Putamen (tissue), 1 donor: ENCODE measurements around the gene LOXHD1.
A peak's percentile ranks its signal among the peaks of the same experiment; 100 is the strongest.

Experiments
- DNase-seq: peaks from one replicate; pipeline ENCODE4 v3.0.0-alpha.2; 2016; ENCODE audit warnings: low spot score

Gene LOXHD1

DNA sequence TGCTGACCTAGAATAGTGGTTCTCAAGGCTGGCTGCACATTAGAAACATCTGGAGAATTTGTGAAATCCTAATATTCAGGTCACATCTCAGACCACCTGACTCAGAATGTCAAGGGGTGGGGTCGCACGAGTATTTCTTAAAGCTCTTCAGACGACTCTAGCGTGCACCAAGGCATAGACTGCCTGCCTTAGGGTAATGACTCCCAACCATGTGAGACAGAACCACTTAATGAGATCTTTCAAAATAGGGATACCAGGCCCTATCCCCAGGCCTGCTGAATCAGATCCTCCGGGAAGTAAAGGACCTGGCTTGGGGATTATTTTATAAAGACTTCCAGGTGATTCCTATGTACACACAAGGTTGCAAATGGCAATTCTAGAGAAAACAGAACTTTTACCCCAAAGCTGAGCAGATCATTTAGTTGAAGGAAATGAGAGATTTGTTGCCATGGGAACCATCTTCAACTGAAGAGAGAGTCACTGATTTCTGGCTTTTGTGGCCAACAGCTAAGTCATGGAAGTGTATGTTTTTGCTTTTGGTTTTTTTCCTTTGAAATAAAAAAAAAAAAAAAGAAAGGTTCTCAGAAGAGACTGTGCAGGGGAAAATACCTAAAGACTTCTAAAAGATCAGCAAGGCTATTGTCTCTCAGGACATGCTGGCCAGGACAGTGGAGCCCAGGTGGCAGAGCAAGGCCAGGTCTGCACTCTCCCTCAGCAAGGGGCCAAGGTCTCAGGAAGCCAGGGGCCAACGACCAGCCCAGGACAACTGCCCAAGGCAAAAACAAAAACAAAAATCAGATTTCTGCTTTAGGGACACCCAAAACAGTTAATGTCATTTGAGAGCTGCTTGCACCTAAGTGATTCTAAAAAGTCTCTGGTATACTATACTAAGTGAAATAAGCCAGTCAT is 15.3 kb upstream of the LOXHD1 start:
- peak; percentile 22 for DNase-seq

DNA sequence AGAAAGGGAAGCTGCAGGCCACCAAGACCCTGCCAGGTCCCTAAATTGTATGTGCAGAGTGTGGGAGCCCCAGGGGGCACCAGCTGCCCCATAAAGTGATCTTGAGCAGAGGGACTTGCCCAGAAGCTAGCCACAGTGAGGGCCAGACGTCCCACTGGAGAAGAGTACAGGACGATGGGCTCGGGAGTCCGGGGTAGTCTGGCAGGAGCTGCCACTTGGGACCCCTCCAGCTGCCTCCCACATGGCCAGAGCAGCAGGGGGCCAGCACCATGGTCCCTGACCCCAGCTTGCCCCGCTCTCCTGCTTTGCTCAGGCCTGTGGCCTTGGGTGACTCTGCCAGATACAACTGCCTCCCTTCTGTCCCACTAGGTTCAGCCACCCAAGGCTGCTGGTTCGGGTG is 11.7 kb upstream of the LOXHD1 start:
- DNase-seq, result no peak

DNA sequence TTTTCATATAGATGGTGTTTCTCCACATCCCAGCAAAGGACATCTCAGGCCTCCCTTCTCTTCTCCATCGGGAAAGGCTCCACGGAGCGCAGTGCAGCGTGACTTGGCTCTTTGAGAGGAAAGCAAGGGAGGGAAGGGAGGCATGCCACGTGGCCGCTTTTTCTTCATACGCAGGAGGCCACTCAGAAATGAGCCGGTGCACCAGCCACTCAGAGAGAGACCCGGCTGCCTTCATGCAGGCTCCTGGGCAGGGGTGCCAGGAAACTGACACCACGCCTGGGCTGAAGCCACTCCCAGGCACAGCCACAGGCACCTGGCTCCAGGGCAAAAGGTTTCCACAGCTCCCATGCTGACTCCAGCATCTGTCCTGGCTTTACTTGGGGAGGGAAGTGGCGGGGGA is 11.1 kb upstream of the LOXHD1 start:
- no peak for DNase-seq

DNA sequence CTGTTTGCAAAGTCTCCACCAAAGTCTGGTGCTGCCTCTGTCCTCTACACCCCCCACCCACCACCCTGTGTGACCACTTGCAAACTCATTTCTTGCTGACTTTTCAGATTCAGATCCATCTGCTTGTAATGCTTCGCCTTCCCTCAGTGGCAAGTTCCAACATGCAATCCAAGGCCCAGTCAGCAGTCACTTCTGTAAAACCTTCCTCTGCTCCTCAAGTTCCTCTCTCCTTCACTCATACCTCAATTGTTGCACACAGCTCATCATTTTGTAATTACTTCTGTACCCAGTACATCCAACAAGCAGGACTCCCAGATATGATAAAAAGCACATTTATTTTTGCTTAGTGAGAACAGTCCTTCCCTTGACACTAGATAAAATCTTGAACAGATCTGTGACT is 6.5 kb upstream of the LOXHD1 start:
- DNase-seq, result no peak

DNA sequence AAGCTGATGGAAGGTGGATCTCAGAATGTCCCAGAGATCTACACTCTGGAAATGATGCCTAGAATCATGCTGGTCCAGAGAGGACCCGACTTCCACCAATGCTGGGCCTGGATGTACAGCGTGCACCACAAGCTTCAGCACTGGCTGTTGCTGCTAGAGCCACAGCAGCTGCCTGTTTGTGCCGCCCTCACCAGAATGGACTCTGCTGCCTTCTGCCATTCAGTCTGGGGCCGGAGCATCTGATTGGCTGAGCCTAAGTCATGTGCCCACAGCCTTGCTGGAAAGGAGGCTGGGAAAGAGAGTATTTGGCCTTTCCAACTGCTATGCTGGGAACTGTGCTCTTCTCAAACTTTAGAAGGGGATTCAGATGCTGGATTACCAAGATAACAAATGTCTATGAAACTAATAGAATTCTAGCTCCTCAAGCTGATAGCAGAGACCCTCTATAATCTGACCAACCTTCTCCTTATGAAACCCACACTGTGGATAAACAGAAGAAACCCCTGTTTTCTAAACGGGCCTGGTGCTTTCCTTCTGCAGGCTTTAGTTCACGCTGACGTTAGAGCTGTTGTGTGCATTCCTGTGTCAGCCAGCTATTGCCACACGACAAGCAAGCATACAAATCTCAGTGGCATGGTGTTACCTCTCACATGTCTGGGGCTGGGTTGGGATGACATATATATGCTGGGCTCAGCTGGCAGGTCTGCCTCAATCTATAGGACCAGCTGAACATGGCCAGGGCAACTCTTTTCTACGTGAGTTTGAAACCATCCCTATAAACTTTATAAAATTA is 4.1 kb upstream of the LOXHD1 start:
- DNase-seq, result peak; percentile 83

DNA sequence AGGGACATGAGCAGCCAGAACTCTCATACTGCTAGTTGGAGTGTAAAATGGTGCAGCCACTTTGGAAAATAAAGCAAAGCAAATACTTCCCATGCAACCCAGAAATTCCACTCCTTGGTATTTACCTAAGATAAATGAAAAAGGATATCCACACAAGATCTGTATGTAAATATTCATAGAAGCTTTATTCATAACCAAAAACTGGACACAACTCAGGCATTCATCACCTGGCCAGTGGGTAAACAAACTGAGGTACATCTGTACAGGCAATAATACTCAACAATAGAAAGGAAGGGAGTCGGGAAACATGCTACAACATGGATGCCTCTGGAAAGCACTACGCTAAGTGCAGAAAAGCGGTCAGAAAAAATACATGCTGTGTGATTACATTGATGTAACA is 2.5 kb upstream of the LOXHD1 start:
- DNase-seq, result no peak

DNA sequence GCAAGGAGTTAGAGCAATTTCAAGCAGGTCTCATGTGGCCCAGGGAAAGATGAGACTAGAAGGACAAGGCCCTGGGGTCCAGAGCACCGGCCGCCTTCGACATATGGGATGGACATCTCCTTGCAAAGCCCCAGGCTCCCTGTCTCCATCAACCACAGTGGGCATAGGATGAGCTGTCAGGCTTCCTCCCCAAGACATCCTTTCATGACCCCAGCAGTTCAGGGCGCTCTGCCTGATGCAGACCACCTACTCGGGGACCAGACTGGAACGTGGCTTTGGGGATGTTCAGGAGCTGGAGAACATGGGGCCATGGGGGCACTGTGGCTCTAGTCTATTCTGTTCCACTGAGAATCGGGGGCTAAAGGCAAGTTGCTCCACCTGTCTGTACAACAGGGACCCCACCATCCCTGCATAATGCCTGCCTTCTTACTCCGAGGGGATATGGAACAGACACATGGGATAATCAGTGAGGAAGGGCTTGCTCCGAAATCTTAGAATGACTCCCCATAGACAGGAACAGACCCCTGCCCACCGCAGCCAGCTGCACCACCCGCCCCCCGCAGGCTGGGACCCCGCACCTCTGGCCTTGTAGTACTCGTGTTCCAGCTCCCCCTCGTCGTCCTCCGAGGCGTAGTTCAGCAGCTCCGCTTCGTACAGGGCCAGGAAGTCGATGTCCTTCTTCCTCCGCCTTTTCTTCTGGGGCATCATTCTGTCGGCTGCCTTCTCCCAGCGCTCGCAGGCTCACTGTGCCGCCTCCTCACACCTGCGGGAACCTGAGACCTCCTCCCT is 500 bp downstream of the LOXHD1 start:
- DNase-seq, result no peak

DNA sequence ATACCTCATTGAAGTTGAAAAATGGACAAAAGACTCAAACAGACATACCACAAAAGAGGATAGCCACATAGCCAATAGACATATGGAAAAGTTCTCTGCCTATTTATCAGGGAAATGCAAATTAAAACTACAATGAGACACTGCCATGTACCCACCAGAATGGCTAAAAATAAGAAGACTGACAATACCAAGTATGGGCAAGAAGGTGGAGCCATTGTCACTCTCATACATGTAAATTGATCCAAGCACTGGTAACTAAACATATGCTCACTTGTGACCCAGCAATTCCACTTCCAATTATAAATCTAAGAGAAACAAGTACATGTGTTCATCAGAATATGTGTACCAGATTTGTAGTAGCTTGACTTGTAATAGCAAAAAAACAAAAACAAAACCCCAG is 4.6 kb downstream of the LOXHD1 start:
- no peak for DNase-seq

DNA sequence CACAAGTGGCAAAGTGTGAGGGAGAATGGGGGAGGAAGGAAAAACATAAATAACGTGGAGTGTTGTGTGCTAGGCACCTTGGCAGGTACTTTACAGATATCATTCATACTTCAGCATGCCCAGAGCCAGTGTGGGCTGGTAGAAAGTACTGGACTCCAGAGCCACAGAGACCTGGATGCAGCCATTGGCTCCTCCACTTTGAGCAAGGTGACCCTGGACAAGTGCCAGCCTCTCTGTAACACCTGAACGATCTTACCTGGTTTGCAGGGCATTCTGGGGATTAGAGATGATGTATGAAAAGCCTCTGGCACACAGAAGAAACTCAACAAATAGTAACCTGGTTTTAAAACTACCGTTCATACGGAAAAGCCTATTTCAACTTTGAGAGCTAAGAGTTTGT is 6.3 kb downstream of the LOXHD1 start:
- no peak for DNase-seq

DNA sequence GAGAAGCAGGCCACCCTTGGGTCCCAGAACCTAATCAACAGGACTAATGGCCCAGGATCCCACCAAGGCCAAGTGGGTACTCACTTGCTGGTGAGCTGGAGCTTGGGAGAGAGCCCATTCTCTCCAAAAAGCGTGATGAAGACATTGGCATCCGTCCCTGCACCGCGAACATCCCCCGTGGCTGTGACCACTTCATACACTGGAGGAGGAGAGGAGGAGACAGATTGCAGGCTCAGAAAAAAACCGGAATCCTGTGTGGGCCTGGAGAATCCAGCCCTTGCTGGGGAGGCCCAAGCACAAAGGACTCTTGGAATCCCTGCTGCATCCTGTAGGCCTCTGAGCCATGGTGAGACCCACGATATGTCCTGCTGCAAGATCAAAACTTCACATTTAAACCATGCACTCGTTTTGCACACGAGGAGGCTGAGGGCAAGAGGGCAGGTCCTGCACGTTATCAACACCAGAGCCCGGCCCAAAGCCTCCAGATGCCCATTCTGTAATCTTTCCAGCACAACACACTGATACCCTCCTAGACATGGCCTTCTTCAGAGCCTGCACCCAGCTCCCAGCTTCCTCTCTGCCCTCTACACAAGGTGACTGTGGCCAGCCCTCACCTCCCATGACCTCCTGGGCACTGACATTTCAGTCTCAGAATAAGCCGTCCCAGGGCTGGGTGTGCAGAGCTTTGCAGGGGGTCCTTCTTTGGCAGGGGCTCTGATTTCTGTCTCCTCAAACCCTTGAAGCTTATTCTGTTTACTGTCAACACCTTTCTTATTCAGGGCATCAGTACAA is 7.8 kb downstream of the LOXHD1 start:
- DNase-seq, result no peak

DNA sequence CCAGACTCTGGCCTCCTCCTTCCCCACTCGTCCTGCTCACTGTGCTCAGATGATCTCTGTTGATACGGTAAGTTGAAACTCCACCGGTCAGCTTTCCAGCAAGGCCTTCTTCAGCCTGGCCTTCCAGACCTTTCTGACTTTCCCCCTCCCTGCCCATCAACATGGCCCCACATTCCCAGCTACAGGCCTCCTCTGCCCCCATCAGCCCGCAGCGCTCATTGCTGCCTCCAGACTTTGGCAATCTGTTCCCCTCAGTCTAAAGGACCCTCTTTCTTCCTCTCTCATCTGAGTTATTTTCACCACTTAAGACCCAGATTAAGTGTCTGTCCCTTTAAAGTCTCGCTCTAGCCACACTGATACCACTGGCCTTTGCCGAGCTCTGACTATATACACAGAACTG is 10.6 kb downstream of the LOXHD1 start:
- no peak for DNase-seq

DNA sequence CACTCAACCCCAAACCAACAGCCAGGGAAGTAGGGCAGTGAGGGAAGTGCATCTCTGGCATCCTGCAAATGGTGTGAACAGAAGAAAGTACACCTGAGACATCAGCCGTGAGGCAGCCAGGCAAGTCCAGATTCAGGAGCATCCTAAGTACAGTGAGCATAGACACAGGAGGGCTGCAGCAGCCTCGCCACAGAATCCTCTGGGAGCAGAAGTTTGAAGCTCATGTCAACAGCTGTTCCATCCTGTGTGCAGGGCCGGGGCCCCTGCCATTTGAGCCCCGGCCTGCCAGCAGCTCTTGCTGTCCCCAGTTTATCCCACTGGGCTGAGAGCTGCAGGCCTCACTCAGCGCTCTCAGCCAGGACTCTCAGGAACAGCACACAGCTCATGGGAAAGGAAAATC is 14.5 kb downstream of the LOXHD1 start:
- no peak for DNase-seq

DNA sequence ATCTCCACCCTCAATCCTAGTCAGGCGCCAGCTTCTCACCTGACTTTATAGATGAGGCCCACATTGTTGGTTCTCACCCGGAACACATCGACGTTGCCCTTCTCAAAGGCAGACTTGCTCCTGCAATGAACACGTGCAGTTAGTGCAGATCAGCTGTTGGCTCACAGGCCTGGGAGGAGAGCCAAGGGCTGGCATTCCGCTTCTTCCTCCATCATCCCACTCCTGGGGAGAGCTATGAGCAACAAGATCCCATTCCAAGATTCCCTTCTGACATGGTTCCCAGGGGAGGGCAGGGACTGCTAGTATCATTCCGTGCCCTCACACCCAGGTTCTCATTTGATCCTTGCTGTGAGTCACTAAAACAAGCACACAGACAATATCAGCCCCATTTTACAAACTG is 15.1 kb downstream of the LOXHD1 start:
- DNase-seq, result no peak

DNA sequence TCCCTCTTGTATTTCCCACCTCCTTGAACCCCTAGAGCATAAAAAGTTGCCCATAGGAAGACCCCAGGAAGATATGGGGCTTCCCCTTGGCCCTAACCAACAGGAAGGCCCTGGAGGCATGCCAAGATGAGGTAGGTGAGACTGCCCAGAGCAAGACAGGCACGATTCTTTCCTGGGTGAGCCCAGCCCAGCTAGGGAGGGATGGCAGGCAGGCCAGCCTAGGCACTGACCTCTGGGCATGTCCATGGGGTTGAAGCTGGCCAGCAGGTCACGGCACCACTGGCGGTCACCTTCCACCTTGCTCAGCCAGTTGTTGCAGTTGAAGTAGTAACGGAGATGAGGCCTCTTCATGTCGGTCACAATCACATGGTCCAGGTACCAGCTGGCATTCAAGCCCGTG is 17.6 kb downstream of the LOXHD1 start:
- DNase-seq, result no peak

DNA sequence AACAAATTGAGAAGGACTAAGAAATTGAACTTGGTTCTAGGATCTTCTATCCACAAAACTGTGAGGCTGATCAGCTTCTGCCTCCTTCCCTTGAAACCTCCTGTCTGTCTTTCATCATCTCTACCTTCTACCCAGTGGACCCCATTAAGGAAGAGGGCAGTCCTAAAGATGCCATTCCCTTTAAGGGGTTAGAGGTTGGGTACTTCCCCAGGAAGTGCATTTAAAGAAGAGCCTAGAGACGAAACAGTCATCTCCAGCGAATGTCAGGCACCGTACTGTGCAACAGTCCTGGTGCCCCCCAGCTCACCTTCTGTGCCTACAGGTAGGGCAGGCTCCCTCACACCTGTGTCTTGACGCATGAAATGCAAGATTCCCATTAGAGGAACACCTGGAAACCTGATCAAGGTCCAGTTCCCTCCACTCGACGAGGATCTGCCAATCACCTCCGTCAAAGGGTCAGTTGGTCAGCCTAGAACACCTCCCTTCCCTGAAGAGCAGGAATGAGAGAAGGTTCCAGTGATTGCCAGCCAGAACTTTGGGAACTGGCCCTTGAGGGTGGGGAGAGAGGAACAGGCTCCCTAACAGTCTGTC is 20.9 kb downstream of the LOXHD1 start:
- no peak for DNase-seq

DNA sequence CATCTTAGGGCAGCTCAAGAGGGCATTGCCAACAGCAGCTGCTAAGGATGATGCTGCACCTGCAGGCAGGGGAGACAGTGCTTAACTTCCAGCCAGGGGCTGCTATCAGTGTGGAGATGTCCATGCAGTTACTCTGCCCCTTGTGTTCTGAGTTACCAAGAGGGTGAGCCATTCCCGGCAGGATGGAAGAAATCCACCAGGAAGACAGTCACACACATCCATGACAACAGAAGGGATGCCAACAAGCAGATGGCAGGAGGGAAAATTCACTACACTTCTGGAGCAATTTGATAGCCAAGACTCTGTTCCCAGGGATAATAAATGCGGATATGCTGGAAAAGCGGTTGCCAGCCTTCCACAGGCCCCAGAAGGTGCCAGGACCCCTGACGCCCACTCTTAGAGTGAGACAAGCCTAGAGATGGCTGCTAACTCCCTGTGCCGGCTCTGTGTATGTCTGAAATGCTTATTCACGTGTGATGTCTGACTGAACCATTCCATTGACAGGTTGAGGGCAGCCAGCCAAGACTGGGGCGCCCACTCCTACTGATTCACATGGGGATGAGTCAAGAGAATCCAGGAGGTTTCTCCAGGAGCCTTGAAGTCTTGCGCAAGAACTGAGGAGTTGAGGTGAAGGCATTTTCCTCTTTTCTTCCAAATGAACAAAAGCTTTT is 24.5 kb downstream of the LOXHD1 start:
- DNase-seq, result peak; percentile 81

DNA sequence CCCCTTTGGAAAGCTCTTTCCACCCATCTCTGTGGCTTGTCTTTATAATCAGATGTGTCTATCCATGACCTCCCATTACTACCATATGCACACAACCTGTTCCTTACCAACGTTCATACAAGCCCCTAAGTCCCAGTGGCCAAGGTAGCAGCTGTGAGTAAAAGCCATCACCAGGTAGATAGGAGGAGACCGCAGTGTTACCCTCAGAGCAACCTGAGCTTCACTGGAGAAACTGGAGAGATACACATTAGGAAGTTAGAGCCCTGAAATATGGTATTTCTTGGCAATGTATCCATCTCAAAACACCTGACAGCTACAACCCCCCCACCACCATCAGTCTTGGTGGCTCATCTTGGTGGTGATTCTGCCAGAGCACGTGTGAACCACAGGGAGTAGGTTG is 26.0 kb downstream of the LOXHD1 start:
- DNase-seq, result no peak

DNA sequence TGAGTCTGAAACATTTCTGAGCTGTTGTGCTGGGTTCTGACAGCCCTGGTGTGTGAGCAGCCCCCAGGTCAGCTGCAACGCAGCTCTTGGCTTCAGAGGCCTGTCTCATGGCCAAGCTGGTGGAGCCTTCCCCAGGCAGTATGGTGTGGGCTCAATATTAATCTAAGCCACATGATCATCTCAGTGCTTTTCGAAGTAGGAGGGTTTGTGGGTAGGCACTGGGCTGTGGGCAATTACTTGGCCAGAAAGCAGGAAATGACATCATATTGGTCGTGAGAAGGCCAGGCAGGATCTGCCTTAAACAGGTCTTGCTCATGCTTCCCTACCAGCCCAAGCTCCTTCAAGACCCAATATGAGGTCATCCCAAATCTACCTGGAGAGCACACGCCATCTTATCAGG is 26.9 kb downstream of the LOXHD1 start:
- no peak for DNase-seq

DNA sequence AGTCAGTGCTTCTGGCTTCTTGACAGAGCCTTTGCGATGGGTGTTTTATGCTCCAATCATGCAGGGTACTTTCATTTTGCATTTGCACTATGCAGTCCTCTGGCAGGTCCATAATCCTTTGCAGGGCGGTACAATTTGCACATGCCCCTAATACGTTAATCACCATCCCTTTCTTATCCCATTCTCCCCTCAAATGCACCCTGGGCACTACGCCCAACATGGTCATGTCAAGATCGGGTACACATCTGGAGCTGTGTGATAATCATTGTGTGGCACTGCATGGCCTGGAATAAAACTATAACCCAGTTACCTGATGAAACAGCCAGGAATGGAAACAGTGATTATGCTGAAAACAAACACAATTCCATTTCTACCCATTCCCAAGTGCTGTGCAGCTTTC is 27.7 kb downstream of the LOXHD1 start:
- DNase-seq, result no peak

DNA sequence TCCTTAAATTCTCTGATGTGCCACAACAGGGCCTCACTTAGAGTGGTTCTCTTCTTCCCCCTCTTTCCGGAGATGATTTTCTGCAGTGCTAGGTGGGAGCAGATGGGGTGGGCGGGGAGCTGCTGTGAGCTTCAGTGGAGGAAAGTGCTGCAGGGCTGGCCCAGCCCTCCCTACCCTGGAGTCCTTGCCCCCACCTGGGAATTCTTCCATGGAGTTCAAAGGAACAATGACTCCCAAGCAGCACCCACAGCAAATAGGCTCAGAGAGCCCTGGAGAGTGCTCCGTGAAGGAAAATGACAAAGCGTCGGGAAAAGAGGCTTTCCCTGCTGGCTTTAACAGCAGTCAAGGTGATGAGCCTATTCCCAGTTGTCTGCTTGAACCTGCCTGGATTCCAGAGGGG is 28.8 kb downstream of the LOXHD1 start:
- DNase-seq, result peak; percentile 39

DNA sequence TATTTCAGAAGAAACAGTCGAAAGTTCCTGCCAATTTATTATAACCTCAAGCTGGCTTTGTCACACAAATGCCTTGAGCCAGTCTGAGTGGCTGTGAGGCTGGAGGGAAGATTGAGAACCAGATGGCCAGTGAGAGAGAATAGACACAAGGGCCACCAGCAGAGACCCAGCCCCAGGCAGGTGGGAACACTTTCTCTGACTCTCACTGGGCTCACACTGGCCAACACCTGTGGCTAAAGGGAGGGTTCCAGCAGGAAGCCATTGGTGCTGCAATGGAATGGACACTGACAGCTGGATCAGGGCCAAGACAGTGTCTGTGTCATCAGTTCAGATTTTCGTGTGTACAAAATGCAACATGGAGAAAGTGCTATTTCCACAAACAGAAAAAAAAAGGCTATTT is 29.9 kb downstream of the LOXHD1 start:
- DNase-seq, result no peak
